Stimulated activated CD4-positive, alpha-beta T cell treated with anti-CD3 and anti-CD28 coated beads, Interleukin-15, amount 100 ng/mL, for 1 hour (primary cell): ENCODE measurements around the gene RUNDC1.
"Not testable (repeated sequence)": the region's sequence is repeated elsewhere in the genome, so short reads cannot be mapped to it uniquely, and the experiment has no call there.

Experiments
- DNase-seq, 2 donors: peaks; one replicate each; pipeline ENCODE4 v3.0.0-alpha.2; 2020; ENCODE audit warnings: low read depth in 1 of 2, low spot score in 1 of 2

The RUNDC1 gene

GRCh38 chr17:42980274-42980765 is at the start of gene RUNDC1:
Gene RUNDC1 (plus strand): TSS chr17:42980565. CDS start chr17:42980577, 12 bp downstream.
- DNase-seq: peak; percentile 87 to 90

GRCh38 chr17:42937712-42938596 is 42.4 kb upstream of the RUNDC1 start:
- DNase-seq: no peak

GRCh38 chr17:42944211-42944610 is 36.2 kb upstream of the RUNDC1 start:
- no peak for DNase-seq

GRCh38 chr17:42946812-42947211 is 33.6 kb upstream of the RUNDC1 start:
- DNase-seq: no peak

GRCh38 chr17:42950044-42950783 is 30.2 kb upstream of the RUNDC1 start:
- no peak for DNase-seq

GRCh38 chr17:42953669-42954068 is 26.7 kb upstream of the RUNDC1 start:
- DNase-seq: no peak

GRCh38 chr17:42964161-42964932 is 16.0 kb upstream of the RUNDC1 start, which contains the start of gene AARSD1:
Gene AARSD1 (minus strand): TSS chr17:42964454. CDS start chr17:42964440, 14 bp downstream.
- DNase-seq: peak; percentile 75 to 81

GRCh38 chr17:42967925-42968324 is 12.4 kb upstream of the RUNDC1 start:
- DNase-seq: no peak

GRCh38 chr17:42969001-42969581 is 11.3 kb upstream of the RUNDC1 start:
- DNase-seq: no peak

GRCh38 chr17:42971589-42971988 is 8.8 kb upstream of the RUNDC1 start:
- DNase-seq: no peak

GRCh38 chr17:42973323-42973722 is 7.0 kb upstream of the RUNDC1 start:
- DNase-seq: not testable (repeated sequence)

GRCh38 chr17:42975265-42975664 is 5.1 kb upstream of the RUNDC1 start:
- no peak for DNase-seq

GRCh38 chr17:42975701-42976100 is 4.7 kb upstream of the RUNDC1 start:
- not testable (repeated sequence) for DNase-seq

GRCh38 chr17:42979511-42980273 is 673 bp upstream of the RUNDC1 start, which contains the start of gene PTGES3L:
Gene PTGES3L (minus strand): TSS chr17:42980080. CDS start chr17:42980053, 27 bp downstream.
- DNase-seq: no peak

GRCh38 chr17:42980766-42981397 is 517 bp downstream of the RUNDC1 start:
- DNase-seq: peak in 1 of 2 donors; percentile 37

GRCh38 chr17:42982266-42982665 is 1.9 kb downstream of the RUNDC1 start:
- no peak for DNase-seq

GRCh38 chr17:42985225-42985624 is 4.9 kb downstream of the RUNDC1 start:
- DNase-seq: no peak

GRCh38 chr17:42989141-42989540 is 8.8 kb downstream of the RUNDC1 start:
- no peak for DNase-seq
